Measurements from ENCODE around the gene KRT76.

GRCh38 chr12:52784909-52785308 is 7.8 kb upstream of the KRT76 start:
- TF ChIP-seq POLR2A (IDR thresholded peaks at IDR 0.05; ENCODE audit: borderline replicate concordance, extremely low read depth, insufficient read depth, insufficient read length) (no peak), CBX3 (IDR thresholded peaks at IDR 0.05; ENCODE audit: low read depth) (no peak), ZNF274 (IDR thresholded peaks at IDR 0.05; ENCODE audit: low read depth, low read length) (no peak), POLR2AphosphoS5 (IDR thresholded peaks at IDR 0.05; ENCODE audit: low read depth, low read length) (no peak), MAX (IDR thresholded peaks at IDR 0.05) (no peak), EZH2 (IDR thresholded peaks at IDR 0.05) (no peak), TCF7L2 (IDR thresholded peaks at IDR 0.05; ENCODE audit: borderline replicate concordance, extremely low read depth, insufficient read depth, insufficient read length) (no peak), CTCF (IDR thresholded peaks at IDR 0.05 in 2 of 3, conservative IDR thresholded peaks at IDR 0.05 in 1 of 3; ENCODE audit: borderline replicate concordance in 1 of 3, insufficient read depth in 1 of 3, low read depth in 2 of 3, low read length in 2 of 3) (no peak), SP1 (IDR thresholded peaks at IDR 0.05; ENCODE audit: low read depth) (no peak), YY1 (IDR thresholded peaks at IDR 0.05; ENCODE audit: extremely low read depth, insufficient replicate concordance, low read depth, low read length) (no peak), RAD21 (IDR thresholded peaks at IDR 0.05; ENCODE audit: low read depth) (no peak), ATF3 (IDR thresholded peaks at IDR 0.05) (no peak)
